ENCODE measurements around the gene CAMK2D. TPM values are rescaled to one million over a fixed set of nuclear protein-coding genes. Genes with fewer than 3 reads are reported as not detected.

Gene CAMK2D
- total RNA-seq, 1 donor from 2014 or later, result 78.9 TPM

- DNase-seq, result no peak
These were observed 156.6 kb downstream of the CAMK2D start for GRCh38 chr4:113604955-113605354.

- no peak for DNase-seq
These were observed 157.6 kb downstream of the CAMK2D start for GRCh38 chr4:113603911-113604310.

- DNase-seq, result no peak
These were observed 158.8 kb downstream of the CAMK2D start for GRCh38 chr4:113602646-113603228.

GRCh38 chr4:113601636-113602035 lies 159.9 kb downstream of the CAMK2D start:
- no peak for DNase-seq

GRCh38 chr4:113596396-113596795 lies 165.1 kb downstream of the CAMK2D start:
- no peak for DNase-seq

GRCh38 chr4:113594231-113594556 lies 167.3 kb downstream of the CAMK2D start:
- DNase-seq, result no peak

GRCh38 chr4:113593400-113594230 lies 167.9 kb downstream of the CAMK2D start:
- no peak for DNase-seq

GRCh38 chr4:113591982-113592381 lies 169.6 kb downstream of the CAMK2D start:
- DNase-seq, result no peak

- DNase-seq, result no peak
These were observed 172.5 kb downstream of the CAMK2D start for GRCh38 chr4:113588895-113589668.

- no peak for DNase-seq
These were observed 173.8 kb downstream of the CAMK2D start for GRCh38 chr4:113587640-113588275.

GRCh38 chr4:113587156-113587555 lies 174.4 kb downstream of the CAMK2D start:
- DNase-seq, result no peak

- no peak for DNase-seq
These were observed 175.5 kb downstream of the CAMK2D start for GRCh38 chr4:113586072-113586471.

GRCh38 chr4:113584407-113585150 lies 177.0 kb downstream of the CAMK2D start:
- DNase-seq, result no peak

- no peak for DNase-seq
These were observed 178.8 kb downstream of the CAMK2D start for GRCh38 chr4:113582737-113583136.

- DNase-seq, result no peak
These were observed 182.2 kb downstream of the CAMK2D start for GRCh38 chr4:113579360-113579759.

GRCh38 chr4:113576947-113577678 lies 184.4 kb downstream of the CAMK2D start:
- DNase-seq, result no peak

- no peak for DNase-seq
These were observed 186.1 kb downstream of the CAMK2D start for GRCh38 chr4:113575401-113575800.

GRCh38 chr4:113574636-113575103 lies 186.9 kb downstream of the CAMK2D start:
- no peak for DNase-seq

- no peak for DNase-seq
These were observed 188.9 kb downstream of the CAMK2D start for GRCh38 chr4:113572620-113573019.

- DNase-seq, result no peak
These were observed 195.3 kb downstream of the CAMK2D start for GRCh38 chr4:113566015-113566795.

GRCh38 chr4:113565702-113566012 lies 195.9 kb downstream of the CAMK2D start:
- no peak for DNase-seq
